ENCODE results near the gene PACS2. TPM values are rescaled to one million over a fixed set of nuclear protein-coding genes. Genes with fewer than 3 reads are reported as not detected.

The PACS2 gene
- total and polyA plus RNA-seq, 2 donors (not counting 1 experiment from before 2014, with no cell fraction given) = 65.6 to 70.7 TPM

GRCh38 chr14:105348945-105349699, 34.6 kb downstream of the PACS2 start:
- Mint-ChIP-seq H3K27me3 (no peaks in the 10 kb centered on the region), H3K4me3 (no peak overlapping the region), H3K9me3 (ENCODE audit: insufficient read depth) (no peaks in the 10 kb centered on the region), H3K27ac (no peak overlapping the region), H3K4me1 (peaks cover 12% of the 10 kb centered on the region)
- Histone ChIP-seq H3K4me3 (ENCODE audit: control extremely low read depth in 1 of 5, extremely low read depth in 1 of 5, insufficient read depth in 1 of 5, low read depth in 2 of 5, low read length in 4 of 5) (no peak overlapping the region), H3K79me2 (ENCODE audit: control insufficient read depth, insufficient read depth, low read length) (peaks cover 12% of the 10 kb centered on the region), H3K9ac (ENCODE audit: low read length) (no peak overlapping the region), H3K9me3 (ENCODE audit: control extremely low read depth in 1 of 3, control insufficient read depth in 2 of 3, insufficient read depth in 1 of 3, low read length in 2 of 3) (peaks cover 0 to 17% (median 5%) of the 10 kb centered on the region in 3 donors), H2AFZ (ENCODE audit: insufficient read depth, low read depth, low read length, poor library complexity, severe bottlenecking) (no peak overlapping the region), H3K36me3 (replicated peaks in 1 of 2; ENCODE audit: control extremely low read depth in 1 of 2, control insufficient read depth in 1 of 2, extremely low read depth in 1 of 2, insufficient read depth in 2 of 2, low read length in 1 of 2) (no peaks in the 10 kb centered on the region), H3K27me3 (replicated peaks in 1 of 4; ENCODE audit: control extremely low read depth in 1 of 4, control insufficient read depth in 3 of 4, insufficient read depth in 4 of 4, low read length in 3 of 4) (no peaks in the 10 kb centered on the region), H3K4me1 (ENCODE audit: control insufficient read depth in 2 of 2, insufficient read depth in 2 of 2, low read length in 2 of 2) (peaks cover 4 to 13% of the 10 kb centered on the region in 2 donors), H4K20me1 (ENCODE audit: control insufficient read depth, insufficient read depth, low read length, poor library complexity, severe bottlenecking) (peaks cover 42% of the 10 kb centered on the region), H3K27ac (ENCODE audit: low read length in 2 of 2) (no peak overlapping the region), H3K4me2 (replicated peaks; ENCODE audit: low read depth, low read length, poor library complexity, severe bottlenecking) (no peak overlapping the region)
- DNase-seq = no peak
- ChIA-PET POLR2A (no interaction called here), CTCF (no interaction called here)
- no peak for TF ChIP-seq CTCF (IDR thresholded peaks at IDR 0.05)
- TF ChIP-seq EZH2 (IDR thresholded peaks at IDR 0.05; ENCODE audit: borderline replicate concordance, insufficient read depth, low read depth, low read length, poor library complexity, severe bottlenecking) = no peak
- intact Hi-C loops (cut with micrococcal nuclease) = no loop called here
- ATAC-seq (ENCODE audit: low read depth) = no peak
- 92% methylated on average over 19 of the region's 19 CpGs for WGBS (ENCODE audit: insufficient coverage)

- ChIA-PET CTCF (no interaction called here), POLR2A (interaction anchor here (0.6 kb wide), 1 partner anchor 102 kb away, joined by 3 read pairs; no protein-coding TSS in a partner anchor)
- Mint-ChIP-seq H3K9me3 (ENCODE audit: insufficient read depth) (no peaks in the 10 kb centered on the region), H3K27me3 (no peaks in the 10 kb centered on the region), H3K4me3 (no peak overlapping the region), H3K4me1 (peaks cover 12% of the 10 kb centered on the region), H3K27ac (no peak overlapping the region)
- Histone ChIP-seq H3K27me3 (replicated peaks in 1 of 4; ENCODE audit: control extremely low read depth in 1 of 4, control insufficient read depth in 3 of 4, insufficient read depth in 4 of 4, low read length in 3 of 4) (no peaks in the 10 kb centered on the region), H3K79me2 (ENCODE audit: control insufficient read depth, insufficient read depth, low read length) (peaks cover 8% of the 10 kb centered on the region), H3K4me3 (ENCODE audit: control extremely low read depth in 1 of 5, extremely low read depth in 1 of 5, insufficient read depth in 1 of 5, low read depth in 2 of 5, low read length in 4 of 5) (no peak overlapping the region), H2AFZ (ENCODE audit: insufficient read depth, low read depth, low read length, poor library complexity, severe bottlenecking) (no peak overlapping the region), H3K27ac (ENCODE audit: low read length in 2 of 2) (no peak overlapping the region), H4K20me1 (ENCODE audit: control insufficient read depth, insufficient read depth, low read length, poor library complexity, severe bottlenecking) (peaks cover 42% of the 10 kb centered on the region), H3K9me3 (ENCODE audit: control extremely low read depth in 1 of 3, control insufficient read depth in 2 of 3, insufficient read depth in 1 of 3, low read length in 2 of 3) (peaks cover 0 to 17% (median 5%) of the 10 kb centered on the region in 3 donors), H3K9ac (ENCODE audit: low read length) (no peak overlapping the region), H3K4me2 (replicated peaks; ENCODE audit: low read depth, low read length, poor library complexity, severe bottlenecking) (no peak overlapping the region), H3K36me3 (replicated peaks in 1 of 2; ENCODE audit: control extremely low read depth in 1 of 2, control insufficient read depth in 1 of 2, extremely low read depth in 1 of 2, insufficient read depth in 2 of 2, low read length in 1 of 2) (no peaks in the 10 kb centered on the region), H3K4me1 (ENCODE audit: control insufficient read depth in 2 of 2, insufficient read depth in 2 of 2, low read length in 2 of 2) (peaks cover 4 to 13% of the 10 kb centered on the region in 2 donors)
- no peak for TF ChIP-seq CTCF (IDR thresholded peaks at IDR 0.05)
- TF ChIP-seq EZH2 (IDR thresholded peaks at IDR 0.05; ENCODE audit: borderline replicate concordance, insufficient read depth, low read depth, low read length, poor library complexity, severe bottlenecking) = no peak
- WGBS (ENCODE audit: insufficient coverage) = 95% methylated on average over 11 of the region's 11 CpGs
- no peak for ATAC-seq (ENCODE audit: low read depth)
- intact Hi-C loops (cut with micrococcal nuclease) = no loop called here
- DNase-seq = no peak
Observed at GRCh38 chr14:105349992-105350391, 35.4 kb downstream of the PACS2 start.
